Body of pancreas (tissue), 4 donors: ENCODE measurements around the gene MANBA. TPM values are rescaled to one million over a fixed set of nuclear protein-coding genes. Genes with fewer than 3 reads are reported as not detected.

Experiments used
- ATAC-seq: fragments of 150-250 bp; one replicate; pipeline ENCODE4 v1.9.1; 2016
- DNase-seq, 4 donors: peaks; one replicate each; pipeline ENCODE4 v3.0.0-alpha.2; 2019
- H3K27ac ChIP-seq, 4 donors: fragments of 200-600 bp; sonication (generic); 1 replicate in 3 of 4; 2 replicates in 1 of 4; pipeline versions ENCODE4 v1.5.1 to v1.6.1; 2016 to 2019; ENCODE audit warnings: mild to moderate bottlenecking in 1 of 4, mixed read lengths in 1 of 4, moderate library complexity in 1 of 4
- H3K27me3 ChIP-seq, 2 donors: fragments of 200-600 bp; sonication (generic); one replicate each; pipeline ENCODE4 v1.6.0; 2016; ENCODE audit warnings: mild to moderate bottlenecking in 1 of 2
- H3K36me3 ChIP-seq, 2 donors: fragments of 200-600 bp; sonication (generic); replicated peaks in 1 of 2; 2 replicates each; pipeline ENCODE4 v1.5.1; 2016; ENCODE audit warnings: low read depth in 2 of 2; ENCODE audit not compliant: insufficient read depth in 1 of 2
- H3K4me1 ChIP-seq: fragments of 200-600 bp; sonication (generic); one replicate; pipeline ENCODE4 v1.6.0; 2016
- H3K4me3 ChIP-seq, 2 donors: fragments of 200-600 bp; sonication (generic); 1 replicate in 1 of 2; 2 replicates in 1 of 2; pipeline ENCODE4 v1.5.1; 2016 to 2019
- H3K9me3 ChIP-seq, 3 donors: fragments of 200-600 bp; sonication (generic); 1 replicate in 2 of 3; 2 replicates in 1 of 3; pipeline ENCODE4 v1.5.1; 2016
- POLR2A ChIP-seq, 3 donors: fragments of 450-650 bp; IDR thresholded peaks; one replicate each; pipeline ENCODE4 v1.6.1; 2016; ENCODE audit warnings: antibody characterized with exemption in 3 of 3, mild to moderate bottlenecking in 2 of 3
- WGBS, 2 donors: methylation state at CpG; one replicate each; pipeline ENCODE4 v1.1.5; 2017; 5-methylcytosine and 5-hydroxymethylcytosine counted together
- intact Hi-C: fragments of 100-400 bp; cut with DNase I; formaldehyde crosslinking; loops from one replicate; pipeline ENCODE4 v1.15.1; 2023
- total RNA-seq, 2 donors: library from RNA; depleted of rRNA; stranded (reverse); fragments of >200 nt; gene quantifications; one replicate each; pipeline ENCODE4 v1.1.0, GENCODE V29; 2016
- TF ChIP-seq, protein P1 (sequence below), 7 experiments: fragments of 450-650 bp in 4 of 7; fragments of 200-600 bp in 3 of 7; sonication (generic) in 3 of 7; IDR thresholded peaks; one replicate each; pipeline ENCODE4 v1.5.1; 2016 to 2019; ENCODE audit warnings: antibody characterized with exemption in 7 of 7

The MANBA gene
- total RNA-seq, 2 donors from 2014 or later = 26.5 to 57.0 TPM

DNA sequence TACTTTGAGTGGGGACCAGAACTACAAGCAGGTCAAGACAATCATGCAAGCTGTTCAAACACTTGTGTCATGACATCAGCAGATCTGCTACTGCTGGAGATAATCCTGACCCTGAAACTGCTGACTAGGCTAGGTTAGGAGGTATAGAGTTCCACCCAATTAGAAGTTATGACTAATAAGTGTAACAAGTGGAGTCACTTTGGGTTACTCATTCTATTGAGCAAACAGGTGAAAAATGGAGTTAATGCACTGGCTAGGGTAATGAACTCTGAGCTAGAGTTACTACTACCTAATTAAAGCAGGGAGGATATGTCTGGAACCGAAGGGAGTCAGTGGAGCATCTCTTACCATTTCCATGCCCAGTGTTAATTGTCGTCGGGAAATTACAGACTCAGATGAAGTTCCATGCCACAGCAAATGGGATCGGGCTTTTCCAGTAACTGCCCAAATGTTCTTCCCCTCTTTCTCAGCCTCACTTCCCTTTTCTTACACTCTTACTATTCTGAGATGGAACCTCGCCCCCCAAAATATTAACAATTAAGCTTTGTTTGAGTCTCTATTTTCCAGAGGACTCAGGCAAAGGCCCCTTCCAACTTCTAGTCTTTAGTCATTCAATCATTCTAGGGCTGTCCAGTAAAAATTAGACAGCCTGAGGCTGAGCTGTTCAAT lies 19.8 kb upstream of the MANBA start:
- H3K36me3 ChIP-seq = no peaks in the 10 kb centered on the region
- H3K4me3 ChIP-seq = no peak overlapping the region
- no peak overlapping the region for H3K27ac ChIP-seq
- intact Hi-C loops = no loop called here
- WGBS, 2 donors = 77 to 95% methylated on average over 5 of the region's 5 CpGs
- no peaks in the 10 kb centered on the region for H3K9me3 ChIP-seq
- no peaks in the 10 kb centered on the region for H3K27me3 ChIP-seq
- DNase-seq (peak in 1 of 4 donors; percentile 26), ATAC-seq (peak; percentile 79)
- peaks cover 7% of the 10 kb centered on the region for H3K4me1 ChIP-seq
- TF ChIP-seq, protein P1, sequence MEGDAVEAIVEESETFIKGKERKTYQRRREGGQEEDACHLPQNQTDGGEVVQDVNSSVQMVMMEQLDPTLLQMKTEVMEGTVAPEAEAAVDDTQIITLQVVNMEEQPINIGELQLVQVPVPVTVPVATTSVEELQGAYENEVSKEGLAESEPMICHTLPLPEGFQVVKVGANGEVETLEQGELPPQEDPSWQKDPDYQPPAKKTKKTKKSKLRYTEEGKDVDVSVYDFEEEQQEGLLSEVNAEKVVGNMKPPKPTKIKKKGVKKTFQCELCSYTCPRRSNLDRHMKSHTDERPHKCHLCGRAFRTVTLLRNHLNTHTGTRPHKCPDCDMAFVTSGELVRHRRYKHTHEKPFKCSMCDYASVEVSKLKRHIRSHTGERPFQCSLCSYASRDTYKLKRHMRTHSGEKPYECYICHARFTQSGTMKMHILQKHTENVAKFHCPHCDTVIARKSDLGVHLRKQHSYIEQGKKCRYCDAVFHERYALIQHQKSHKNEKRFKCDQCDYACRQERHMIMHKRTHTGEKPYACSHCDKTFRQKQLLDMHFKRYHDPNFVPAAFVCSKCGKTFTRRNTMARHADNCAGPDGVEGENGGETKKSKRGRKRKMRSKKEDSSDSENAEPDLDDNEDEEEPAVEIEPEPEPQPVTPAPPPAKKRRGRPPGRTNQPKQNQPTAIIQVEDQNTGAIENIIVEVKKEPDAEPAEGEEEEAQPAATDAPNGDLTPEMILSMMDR (IDR thresholded peaks at IDR 0.05) = no peak
- TF ChIP-seq POLR2A (IDR thresholded peaks at IDR 0.05) = no peak

DNA sequence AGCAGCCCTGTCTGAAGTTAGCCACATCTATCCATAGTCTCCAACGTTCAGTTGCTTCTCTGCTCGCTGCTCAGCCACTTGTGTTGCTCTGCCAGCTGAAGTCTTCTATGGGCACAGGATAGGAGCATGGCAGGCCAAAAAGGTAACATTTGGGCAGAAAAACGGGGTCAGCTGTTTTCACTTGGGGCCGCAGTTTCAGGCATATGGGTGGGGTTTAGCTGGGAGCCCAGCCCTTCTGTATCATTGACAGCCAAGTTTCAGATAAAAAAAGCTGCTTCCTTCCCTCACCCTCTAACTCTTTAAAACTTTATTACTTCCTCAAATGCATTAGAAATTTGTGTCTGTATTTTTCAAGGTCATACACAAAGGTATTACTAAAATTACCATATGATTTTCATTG lies 18.4 kb upstream of the MANBA start:
- H3K4me3 ChIP-seq = no peak overlapping the region
- peak overlapping the region in 2 of 4 donors; percentile 4 to 45 for H3K27ac ChIP-seq
- intact Hi-C loops = no loop called here
- H3K27me3 ChIP-seq = no peaks in the 10 kb centered on the region
- 52 to 60% methylated on average over 4 of the region's 4 CpGs for WGBS, 2 donors
- peaks cover 7% of the 10 kb centered on the region for H3K4me1 ChIP-seq
- ATAC-seq = no peak
- no peaks in the 10 kb centered on the region for H3K9me3 ChIP-seq
- H3K36me3 ChIP-seq = no peaks in the 10 kb centered on the region
- TF ChIP-seq, protein P1 (IDR thresholded peaks at IDR 0.05) = no peak
- TF ChIP-seq POLR2A (IDR thresholded peaks at IDR 0.05) = no peak
- DNase-seq = no peak

DNA sequence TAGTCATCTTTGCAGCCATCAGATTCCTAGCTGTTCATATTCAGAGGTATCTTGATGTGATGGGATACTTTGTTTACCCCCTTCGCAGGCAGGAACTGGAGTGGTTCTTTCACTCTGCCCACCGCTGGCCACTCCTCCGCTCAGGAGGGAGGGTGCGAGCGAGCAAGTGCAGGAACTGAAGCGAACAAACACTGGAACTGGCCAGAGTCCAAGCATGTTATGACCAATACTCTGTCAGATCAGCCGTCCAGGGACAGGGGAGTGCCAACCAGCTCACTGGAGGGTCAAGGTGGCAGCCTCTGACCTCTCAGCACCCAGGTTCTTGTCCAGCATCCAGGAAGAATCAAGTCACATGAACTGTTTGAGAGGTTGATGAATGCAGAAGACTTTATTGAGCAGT lies 18.0 kb upstream of the MANBA start:
- peak; percentile 64 for ATAC-seq
- no peak overlapping the region for H3K4me3 ChIP-seq
- no peaks in the 10 kb centered on the region for H3K27me3 ChIP-seq
- peak overlapping the region in 2 of 4 donors; percentile 4 to 45 for H3K27ac ChIP-seq
- intact Hi-C loops = no loop called here
- 12 to 16% methylated on average over 6 to 7 of the region's 7 CpGs for WGBS, 2 donors
- DNase-seq = peak; percentile 45 to 71 (median 62)
- peaks cover 7% of the 10 kb centered on the region for H3K4me1 ChIP-seq
- no peaks in the 10 kb centered on the region for H3K36me3 ChIP-seq
- no peak for TF ChIP-seq POLR2A (IDR thresholded peaks at IDR 0.05)
- TF ChIP-seq, protein P1 (IDR thresholded peaks at IDR 0.05) = no peak
- no peaks in the 10 kb centered on the region for H3K9me3 ChIP-seq

DNA sequence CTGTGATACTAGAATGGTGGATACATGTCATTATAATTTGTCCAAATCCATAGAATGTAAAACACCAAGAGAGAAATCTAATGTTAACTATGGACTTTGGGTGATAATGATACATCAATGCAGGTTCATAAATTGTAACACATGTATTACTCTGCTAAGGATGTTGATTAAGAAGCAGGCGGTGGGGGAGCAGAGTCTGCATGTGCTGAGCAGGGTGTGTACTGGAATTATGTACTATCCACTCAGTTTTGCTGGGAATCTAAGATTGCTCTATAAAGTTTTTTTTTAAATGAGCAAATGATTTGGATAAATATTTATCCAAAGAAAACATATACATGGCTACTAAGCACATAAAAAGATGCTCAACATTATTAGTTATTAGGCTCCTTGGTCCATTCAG lies 15.0 kb upstream of the MANBA start:
- Histone ChIP-seq H3K27ac (no peak overlapping the region), H3K27me3 (no peaks in the 10 kb centered on the region), H3K36me3 (no peaks in the 10 kb centered on the region), H3K4me1 (peaks cover 7% of the 10 kb centered on the region), H3K9me3 (no peaks in the 10 kb centered on the region), H3K4me3 (no peak overlapping the region)
- intact Hi-C loops = no loop called here
- TF ChIP-seq POLR2A (IDR thresholded peaks at IDR 0.05) = no peak
- TF ChIP-seq, protein P1 (IDR thresholded peaks at IDR 0.05) = no peak
- 91 to 95% methylated on average over 1 of the region's 1 CpG for WGBS, 2 donors
- ATAC-seq (no peak), DNase-seq (no peak)

DNA sequence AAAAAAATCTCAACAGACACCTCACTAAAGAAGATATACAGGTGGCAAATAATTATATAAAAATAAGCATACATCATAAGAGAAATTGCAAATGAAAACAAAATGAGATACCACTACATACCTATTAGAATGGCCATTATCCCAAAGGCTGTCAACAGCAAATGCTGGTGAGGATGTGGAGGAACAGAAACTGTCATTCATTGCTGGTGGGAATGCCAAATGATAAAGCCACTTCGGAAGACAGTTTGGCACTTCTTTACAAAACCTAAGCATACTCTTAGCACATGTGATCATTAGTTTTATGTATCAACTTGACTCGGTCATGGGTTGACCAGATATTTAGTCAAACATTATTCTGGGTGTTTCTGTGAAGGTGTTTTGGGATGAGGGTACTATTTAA lies 13.5 kb upstream of the MANBA start:
- ATAC-seq (no peak), DNase-seq (no peak)
- intact Hi-C loops = no loop called here
- Histone ChIP-seq H3K36me3 (no peaks in the 10 kb centered on the region), H3K27ac (no peak overlapping the region), H3K4me1 (peaks cover 7% of the 10 kb centered on the region), H3K4me3 (no peak overlapping the region), H3K9me3 (no peaks in the 10 kb centered on the region), H3K27me3 (no peaks in the 10 kb centered on the region)
- TF ChIP-seq, protein P1 (IDR thresholded peaks at IDR 0.05) = no peak
- 43 to 59% methylated on average over 2 of the region's 2 CpGs for WGBS, 2 donors
